HEK293 (cell line): ENCODE data around the gene KRTCAP2.
A peak's percentile ranks its signal among the peaks of the same experiment; 100 is the strongest.

Experiments
- CTCF ChIA-PET: fragments of 350-600 bp; formaldehyde crosslinking; extraction: SDS; loops from one replicate; lab custom pipeline; 2021; ENCODE audit warnings: antibody characterized with exemption; lab: Yijun Ruan, JAX
- POLR2A ChIA-PET: fragments of 300-600 bp; formaldehyde crosslinking; extraction: SDS; loops from one replicate; lab custom pipeline; 2020; ENCODE audit warnings: antibody characterized with exemption, inconsistent platforms; lab: Yijun Ruan, JAX
- H3K27ac ChIP-seq: fragments of 200-500 bp; sonication (Bioruptor generic); 2 replicates; pipeline ENCODE4 v1.5.1; 2014; ENCODE audit warnings: low read depth, low read length, control low read depth, inconsistent platforms; ENCODE audit errors: extremely low read depth
- H3K36me3 ChIP-seq, 2 experiments: fragments of 200-500 bp in 1 of 2; sonication (Bioruptor generic) in 1 of 2; 1 replicate in 1 of 2; 2 replicates in 1 of 2; pipeline ENCODE4 v1.5.1; 2014 to 2017; ENCODE audit warnings: inconsistent platforms in 2 of 2, low read length in 2 of 2; ENCODE audit not compliant: control insufficient read depth in 2 of 2, insufficient read depth in 1 of 2
- H3K4me1 ChIP-seq: fragments of 200-500 bp; sonication (Bioruptor generic); 2 replicates; pipeline ENCODE4 v1.5.1; 2014; ENCODE audit warnings: mild to moderate bottlenecking, low read length, inconsistent platforms; ENCODE audit not compliant: control insufficient read depth, insufficient read depth
- H3K4me3 ChIP-seq: 2 replicates; pipeline ENCODE4 v1.5.1; 2011; ENCODE audit warnings: low read depth, mild to moderate bottlenecking, control low read depth, low read length, moderate library complexity
- H3K9me3 ChIP-seq: fragments of 200-500 bp; sonication (Bioruptor generic); 2 replicates; pipeline ENCODE4 v1.5.1; 2014; ENCODE audit warnings: low read depth, low read length, inconsistent platforms; ENCODE audit not compliant: control insufficient read depth, insufficient read depth
- BCL6B ChIP-seq: fragments of 450-650 bp; formaldehyde crosslinking; IDR thresholded peaks from 2 replicates; pipeline ENCODE4 v1.5.1; 2017; ENCODE audit warnings: missing biosample characterization, missing genetic modification characterization
- EGR2 ChIP-seq: fragments of 450-650 bp; formaldehyde crosslinking; IDR thresholded peaks from 2 replicates; pipeline ENCODE4 v1.5.1; 2016; ENCODE audit warnings: low read depth, missing biosample characterization, missing genetic modification characterization
- ELK4 ChIP-seq: IDR thresholded peaks from 2 replicates; pipeline ENCODE4 v1.6.1; 2011; ENCODE audit warnings: mild to moderate bottlenecking, low read depth, low read length, borderline replicate concordance
- GLIS1 ChIP-seq: fragments of 450-650 bp; formaldehyde crosslinking; IDR thresholded peaks from 2 replicates; pipeline ENCODE4 v1.5.1; 2016; ENCODE audit warnings: missing biosample characterization, missing genetic modification characterization
- KLF1 ChIP-seq: fragments of 450-650 bp; formaldehyde crosslinking; IDR thresholded peaks from 2 replicates; pipeline ENCODE4 v1.5.1; 2016; ENCODE audit warnings: missing biosample characterization, missing genetic modification characterization
- ZBTB8A ChIP-seq: fragments of 450-650 bp; formaldehyde crosslinking; IDR thresholded peaks from 2 replicates; pipeline ENCODE4 v1.5.1; 2016; ENCODE audit warnings: missing biosample characterization, missing genetic modification characterization
- ZFHX2 ChIP-seq: fragments of 450-650 bp; formaldehyde crosslinking; conservative IDR thresholded peaks from 2 replicates; pipeline ENCODE4 v1.5.1; 2016; ENCODE audit warnings: missing biosample characterization, missing genetic modification characterization
- ZIC2 ChIP-seq: fragments of 450-650 bp; formaldehyde crosslinking; IDR thresholded peaks from 2 replicates; pipeline ENCODE4 v1.5.1; 2016; ENCODE audit warnings: missing biosample characterization, missing genetic modification characterization
- ZNF280D ChIP-seq: fragments of 450-650 bp; formaldehyde crosslinking; IDR thresholded peaks from 2 replicates; pipeline ENCODE4 v1.5.1; 2016; ENCODE audit warnings: missing biosample characterization, missing genetic modification characterization
- ZNF341 ChIP-seq: fragments of 450-650 bp; formaldehyde crosslinking; IDR thresholded peaks from 2 replicates; pipeline ENCODE4; 2016; ENCODE audit warnings: low read depth, missing biosample characterization, missing genetic modification characterization
- ZNF473 ChIP-seq: fragments of 450-650 bp; formaldehyde crosslinking; IDR thresholded peaks from 2 replicates; pipeline ENCODE4 v1.5.1; 2017; ENCODE audit warnings: missing biosample characterization, missing genetic modification characterization
- ZNF692 ChIP-seq: fragments of 450-650 bp; formaldehyde crosslinking; IDR thresholded peaks from 2 replicates; pipeline ENCODE4 v1.5.1; 2016; ENCODE audit warnings: missing biosample characterization, missing genetic modification characterization
- ZSCAN5A ChIP-seq: fragments of 450-650 bp; formaldehyde crosslinking; IDR thresholded peaks from 2 replicates; pipeline ENCODE4 v1.5.1; 2016; ENCODE audit warnings: missing biosample characterization, missing genetic modification characterization

Gene KRTCAP2

GRCh38 chr1:155123801-155124200, 49.3 kb downstream of the KRTCAP2 start (continued):
- no peak for TF ChIP-seq ZNF280D

GRCh38 chr1:155122308-155122707, 50.8 kb downstream of the KRTCAP2 start:
- POLR2A ChIA-PET = no interaction called here
- Histone ChIP-seq H3K36me3 (no peaks in the 10 kb centered on the region), H3K9me3 (no peaks in the 10 kb centered on the region), H3K27ac (no peak overlapping the region), H3K4me1 (0 out of 2 replicates have a peak, but pooled peaks cover 4% of the 10 kb centered on the region), H3K4me3 (no peak overlapping the region)
- TF ChIP-seq ZFHX2 (tag by site-specific recombination) = peak; percentile 65
- TF ChIP-seq GLIS1 (tag by site-specific recombination) = peak; percentile 27; the same call in 1 of the 2 replicates
- TF ChIP-seq ZBTB8A = no peak
- no peak for TF ChIP-seq ELK4
- TF ChIP-seq ZNF341 (tag by site-specific recombination) = no peak
- no peak for TF ChIP-seq ZSCAN5A (tag by site-specific recombination)
- TF ChIP-seq ZNF692 (tag by site-specific recombination) = no peak
- TF ChIP-seq ZIC2 (tag by site-specific recombination) = peak; percentile 77
- TF ChIP-seq EGR2 (tag by site-specific recombination) = peak; percentile 86
- CTCF ChIA-PET = interaction anchor here (0.7 to 4.2 kb wide), 7 partner anchors 22 to 1320 kb away, joined by 3 to 30 read pairs (median 3); partner anchors contain the start of gene KRTCAP2

- Histone ChIP-seq H3K4me3 (no peak overlapping the region), H3K36me3 (no peaks in the 10 kb centered on the region), H3K27ac (no peak overlapping the region), H3K9me3 (no peaks in the 10 kb centered on the region), H3K4me1 (0 out of 2 replicates have a peak, but pooled peaks cover 3% of the 10 kb centered on the region)
- POLR2A ChIA-PET = no interaction called here
- CTCF ChIA-PET = interaction anchor here (0.9 to 4.2 kb wide), 3 partner anchors 26 to 36 kb away, joined by 5 to 30 read pairs (median 7); no protein-coding TSS in a partner anchor
- TF ChIP-seq KLF1 (tag by site-specific recombination) (no peak), BCL6B (no peak), ZNF473 (tag by site-specific recombination) (no peak)
These were observed 51.9 kb downstream of the KRTCAP2 start for GRCh38 chr1:155121249-155121648.
